T-helper 2 cell (primary cell): Measurements from ENCODE around the gene DIS3L2.
"Not testable (repeated sequence)": the region's sequence is repeated elsewhere in the genome, so short reads cannot be mapped to it uniquely, and the experiment has no call there.

Experiments
- DNase-seq, 5 experiments: peaks; one replicate each; pipeline versions ENCODE4 v3.0.0 to v3.0.0-alpha.2; 2012 to 2022

DIS3L2 gene

DNA sequence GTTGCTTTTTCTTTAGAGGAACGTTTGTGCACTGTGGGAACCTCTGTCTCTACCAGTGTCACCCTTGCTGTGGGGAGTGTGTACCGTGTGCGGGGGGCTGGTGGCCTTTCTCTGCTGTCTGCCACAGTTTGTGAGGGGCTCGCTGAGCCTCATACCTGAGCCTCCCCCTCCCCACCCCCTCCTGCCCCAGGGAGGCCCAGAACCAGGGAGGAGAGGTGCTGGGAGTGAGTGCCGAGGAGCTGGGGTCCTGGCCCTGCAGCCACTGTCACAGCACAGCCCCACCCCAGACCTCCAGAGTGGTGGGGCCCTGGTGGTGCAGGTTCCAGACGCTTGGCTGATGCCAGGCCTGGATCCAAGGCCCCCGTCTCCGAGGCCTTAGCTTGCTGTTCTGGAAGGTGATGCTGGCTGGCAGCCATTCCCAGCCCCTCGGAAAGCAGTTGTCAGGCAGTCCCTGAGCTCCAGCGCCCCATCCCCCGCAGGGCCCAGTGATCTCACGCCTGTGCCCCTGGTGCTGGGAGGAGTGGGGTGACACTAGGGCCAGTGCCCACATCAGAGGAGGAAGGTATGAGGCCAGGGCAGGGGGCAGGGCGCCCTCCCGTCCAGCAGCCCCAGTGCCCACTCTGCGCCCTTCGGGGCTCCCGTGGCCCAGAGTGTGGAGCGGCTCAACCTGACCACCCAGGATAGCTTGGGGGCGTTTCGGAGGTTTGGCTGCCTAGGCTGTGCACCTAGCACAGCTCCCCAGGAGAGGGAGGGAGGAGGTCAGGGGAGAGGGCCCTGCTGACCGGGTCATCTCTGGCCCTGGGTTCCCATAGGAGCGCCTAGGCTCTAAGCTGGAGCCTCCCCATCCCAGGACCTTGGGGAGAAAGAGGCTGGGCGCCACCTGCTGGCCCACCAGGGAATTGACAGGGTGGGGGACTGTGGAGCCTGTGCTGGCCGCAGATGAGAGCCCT lies 364.1 kb downstream of the DIS3L2 start:
- DNase-seq = peak in 4 of 5 experiments; percentile 25 to 37 (median 34)

DNA sequence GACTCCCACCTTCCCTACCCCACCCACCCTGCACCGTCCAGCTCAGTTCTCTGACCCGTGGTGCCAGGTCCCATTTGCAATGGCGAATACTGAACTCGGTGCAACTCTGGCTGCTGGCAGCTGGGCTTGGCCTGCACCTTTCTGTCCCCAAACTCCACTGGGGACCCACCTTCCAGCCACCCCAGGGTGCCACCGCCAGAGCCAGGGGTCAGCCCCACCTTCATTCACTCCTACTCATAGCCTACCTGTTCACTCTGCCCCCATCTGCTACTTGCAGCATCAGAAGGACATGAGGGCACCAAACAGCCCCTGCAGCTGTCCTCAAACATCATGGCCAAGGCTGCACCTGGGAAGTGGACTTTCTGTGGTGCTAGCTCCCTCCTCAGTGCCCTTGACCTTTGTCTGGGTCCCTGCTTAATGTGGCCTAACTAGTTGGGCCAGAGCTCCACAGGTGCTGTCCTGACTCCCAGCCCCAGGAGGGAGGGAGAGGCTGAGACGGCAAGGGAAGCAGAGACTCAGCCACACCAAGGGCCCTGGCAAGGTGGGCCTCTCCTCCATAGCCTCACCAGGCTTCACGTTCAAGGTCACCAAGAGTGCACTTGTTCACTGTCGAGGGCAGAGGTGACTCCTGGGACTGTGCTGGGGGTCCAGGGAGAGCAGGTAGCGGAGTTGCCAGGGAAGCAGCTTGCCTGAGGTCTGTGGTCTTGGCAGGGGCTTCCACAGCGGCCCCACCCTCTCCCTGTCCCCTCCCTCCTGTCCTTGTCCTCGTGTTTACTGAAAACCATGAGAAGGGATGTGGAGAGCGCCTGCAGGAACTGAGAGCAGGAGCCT lies 365.0 kb downstream of the DIS3L2 start:
- not testable (repeated sequence) for DNase-seq

DNA sequence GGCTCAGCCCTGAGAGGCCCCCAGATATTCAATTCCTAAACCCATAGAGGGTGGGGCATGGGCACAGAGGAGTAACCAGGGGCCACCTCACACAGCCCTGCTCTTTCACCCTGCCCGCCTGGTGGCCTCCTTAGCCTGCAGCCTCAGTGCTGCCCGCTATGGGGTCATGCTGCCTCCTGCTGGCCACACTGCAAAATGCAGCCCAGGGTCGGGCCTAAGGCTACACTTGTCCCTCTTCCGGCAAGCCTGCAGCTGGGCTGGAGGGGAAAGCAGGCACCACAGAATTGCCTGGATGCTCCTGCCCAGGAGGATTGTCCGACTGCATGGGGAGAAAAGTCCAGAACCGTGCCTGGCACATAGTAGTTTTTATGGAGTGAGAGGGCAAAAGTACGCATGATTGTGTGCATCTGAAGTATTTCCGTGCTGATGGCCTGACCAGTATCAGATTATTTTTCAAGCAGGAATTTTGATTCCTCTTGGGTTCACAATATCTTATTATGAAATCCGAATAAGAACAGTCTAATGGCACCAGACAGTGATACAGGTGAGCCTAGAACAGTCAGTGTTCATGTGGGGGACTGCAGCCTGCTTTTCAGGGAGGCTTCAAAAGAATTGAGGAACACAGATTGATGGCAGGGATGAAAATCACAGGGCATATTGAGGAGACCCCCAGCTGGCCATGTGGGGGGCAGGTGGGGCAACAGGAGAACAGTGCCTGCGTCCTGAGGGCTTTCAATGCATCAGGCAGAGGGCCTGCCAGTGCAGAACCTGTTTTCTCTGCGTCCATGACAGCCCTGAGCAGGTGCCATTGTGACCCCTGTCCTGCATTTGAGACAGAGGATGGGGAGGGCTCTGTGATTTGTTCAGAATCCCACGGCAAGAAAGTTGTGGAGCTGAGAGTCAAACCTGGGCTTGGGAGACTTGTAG lies 365.9 kb downstream of the DIS3L2 start:
- peak; percentile 66 to 80 (median 73) for DNase-seq

DNA sequence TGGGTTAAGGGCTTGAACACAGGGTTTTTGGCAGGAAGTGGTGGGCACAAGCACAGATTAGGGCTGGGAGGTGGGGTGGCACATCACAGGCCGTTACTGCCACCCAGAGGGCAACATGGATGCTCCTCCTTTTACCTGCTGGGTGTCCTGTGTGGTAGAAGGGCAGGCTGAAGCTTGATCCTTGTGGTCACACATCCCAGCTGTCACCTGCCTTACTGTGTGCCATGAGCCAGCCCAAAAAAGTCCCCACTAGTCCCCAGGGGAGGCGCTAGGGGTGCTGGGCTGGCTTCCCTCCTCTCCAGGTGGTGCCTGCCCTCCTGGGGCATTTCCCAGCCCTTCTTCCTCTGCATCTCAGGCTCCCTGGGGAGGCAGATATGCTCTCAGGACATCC lies 366.5 kb downstream of the DIS3L2 start:
- peak in 1 of 5 experiments; percentile 48 for DNase-seq

DNA sequence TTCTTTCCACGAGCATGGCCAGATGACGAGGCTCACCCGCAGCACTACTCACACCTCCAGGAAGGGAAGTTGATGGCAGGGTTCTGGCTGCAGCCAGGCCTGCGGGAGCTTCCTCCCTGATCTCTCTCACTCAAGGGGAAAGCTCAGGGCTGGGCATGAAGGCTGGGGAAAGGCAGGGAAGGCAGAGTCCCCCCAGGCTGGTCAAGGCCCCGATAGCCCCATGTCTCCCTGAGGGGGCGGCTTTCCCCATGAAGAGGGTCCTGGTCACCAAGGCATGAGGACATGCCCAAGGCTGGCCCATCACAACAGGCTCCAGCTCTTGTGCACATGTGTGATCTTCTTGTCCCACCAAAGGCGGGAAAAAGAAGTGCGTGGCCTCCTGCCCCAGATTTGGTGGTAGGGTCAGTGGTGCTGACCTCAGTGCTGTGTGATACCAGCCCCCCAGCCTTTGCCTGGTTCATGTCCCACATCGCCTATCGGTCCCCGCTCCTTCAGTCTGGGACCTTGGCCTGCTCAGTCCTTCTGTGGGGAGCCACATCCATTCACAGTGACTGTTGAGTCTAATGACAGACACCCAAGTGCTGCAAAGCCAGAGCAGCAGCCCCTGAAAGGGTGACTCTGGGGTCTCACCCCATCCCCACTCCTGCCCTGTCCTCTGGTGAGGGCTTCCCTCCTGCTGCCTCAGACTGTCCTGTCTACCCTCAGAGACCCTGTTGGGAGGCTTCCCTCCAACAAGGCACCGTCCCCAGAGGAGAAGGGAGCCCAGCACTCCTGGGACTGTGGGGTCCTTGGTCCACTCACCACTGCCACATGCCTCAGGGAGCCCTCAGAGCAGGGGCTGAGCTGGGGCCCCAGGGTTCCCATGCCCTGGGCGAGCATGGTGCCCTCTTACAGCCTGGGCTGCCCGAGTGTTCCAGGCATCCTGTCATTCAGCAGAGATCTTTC lies 367.3 kb downstream of the DIS3L2 start:
- no peak for DNase-seq

DNA sequence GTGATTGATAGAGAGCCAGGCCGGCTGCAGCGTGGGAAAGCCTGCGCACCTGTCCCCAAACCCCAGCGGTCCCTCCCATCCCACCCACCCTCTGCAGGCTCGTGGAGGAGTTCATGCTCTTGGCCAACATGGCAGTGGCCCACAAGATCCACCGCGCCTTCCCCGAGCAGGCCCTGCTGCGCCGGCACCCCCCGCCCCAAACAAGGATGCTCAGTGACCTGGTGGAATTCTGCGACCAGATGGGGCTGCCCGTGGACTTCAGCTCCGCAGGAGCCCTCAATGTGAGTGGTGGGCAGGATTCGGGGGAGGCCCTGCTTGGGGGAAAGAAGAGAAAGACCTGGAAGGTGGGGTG lies 368.2 kb downstream of the DIS3L2 start:
- no peak for DNase-seq

DNA sequence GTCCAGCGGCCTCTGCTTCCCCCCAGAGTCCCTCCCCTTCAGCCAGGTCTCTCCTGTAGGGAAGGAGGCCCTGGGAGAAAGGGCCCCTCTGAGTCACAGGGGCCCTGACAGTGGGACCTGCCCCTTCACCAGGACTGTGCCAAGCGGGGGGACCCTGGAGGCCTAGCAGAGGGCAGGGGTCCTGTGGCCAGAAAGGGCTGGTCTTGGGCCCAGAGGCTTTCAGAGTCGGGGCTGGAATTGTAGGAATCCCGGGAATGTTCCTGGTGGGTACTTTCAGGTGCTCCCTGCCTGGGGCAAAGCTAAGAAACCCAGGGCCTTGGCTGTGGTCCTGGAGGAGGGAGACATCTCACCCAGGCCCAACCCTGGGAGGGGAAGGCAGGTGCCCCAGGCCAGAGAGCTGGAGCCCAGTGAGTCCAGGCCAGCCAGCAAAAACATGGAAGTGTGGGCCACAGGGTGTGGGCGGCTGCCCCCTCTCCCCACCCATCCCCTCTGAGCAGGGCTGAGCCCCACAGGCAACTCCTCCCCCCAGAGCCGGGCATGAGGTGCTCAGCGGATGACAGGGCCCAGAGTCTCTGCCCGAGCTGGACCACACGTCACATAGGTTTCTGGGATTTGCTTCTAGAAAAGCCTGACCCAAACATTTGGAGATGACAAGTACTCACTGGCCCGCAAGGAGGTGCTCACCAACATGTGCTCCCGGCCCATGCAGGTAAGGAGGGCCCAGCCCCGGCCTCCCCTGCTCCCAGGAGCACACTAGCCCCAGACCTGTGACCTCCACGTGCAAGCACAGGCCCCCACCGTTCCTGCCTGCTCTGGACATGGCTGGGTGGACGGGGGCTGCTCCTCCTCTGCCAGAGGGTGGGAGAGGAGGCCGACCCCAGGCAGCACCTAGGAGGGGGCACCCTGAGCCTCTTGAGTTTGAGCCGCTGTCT lies 368.8 kb downstream of the DIS3L2 start:
- no peak for DNase-seq

DNA sequence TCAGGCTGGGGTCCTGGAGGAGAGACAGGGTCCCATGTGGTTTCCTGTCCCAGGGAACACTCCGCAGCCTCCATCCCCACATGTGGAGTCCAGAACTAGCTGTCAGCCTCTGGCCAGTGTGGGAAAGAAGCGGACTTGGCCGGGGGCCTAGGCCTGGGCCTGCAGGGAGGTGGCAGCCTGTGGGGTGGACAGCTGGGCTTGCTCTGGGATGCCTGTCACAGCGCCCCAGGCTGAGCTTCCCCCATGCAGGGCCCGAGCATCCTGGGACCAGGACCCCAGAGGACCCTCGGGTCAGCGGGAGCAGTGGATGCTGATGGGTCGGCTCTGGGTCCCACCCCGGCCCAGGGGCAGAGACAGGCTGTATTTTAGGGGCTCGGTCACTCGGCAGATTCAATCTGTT lies 369.5 kb downstream of the DIS3L2 start:
- not testable (repeated sequence) for DNase-seq

DNA sequence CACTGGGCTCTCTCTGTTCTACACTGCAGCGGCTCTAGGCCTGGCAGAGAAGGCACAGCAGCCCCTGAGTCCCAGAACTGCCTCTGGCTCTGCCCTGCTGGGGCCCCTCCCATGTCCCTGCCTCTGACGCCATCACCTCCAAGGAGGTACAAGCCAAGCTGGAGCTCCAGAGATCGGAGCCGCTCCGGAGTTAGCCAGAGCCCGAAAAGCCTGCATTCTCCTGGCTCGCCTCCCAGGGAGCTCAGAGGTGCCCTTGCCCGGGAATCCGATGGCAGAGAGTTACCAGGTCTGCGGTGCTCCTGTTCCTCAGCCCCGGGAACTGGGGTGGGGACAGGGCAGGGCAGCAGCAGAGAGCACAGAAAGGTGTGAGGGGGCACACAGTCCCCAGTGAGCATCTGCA lies 370.1 kb downstream of the DIS3L2 start:
- DNase-seq = not testable (repeated sequence)

DNA sequence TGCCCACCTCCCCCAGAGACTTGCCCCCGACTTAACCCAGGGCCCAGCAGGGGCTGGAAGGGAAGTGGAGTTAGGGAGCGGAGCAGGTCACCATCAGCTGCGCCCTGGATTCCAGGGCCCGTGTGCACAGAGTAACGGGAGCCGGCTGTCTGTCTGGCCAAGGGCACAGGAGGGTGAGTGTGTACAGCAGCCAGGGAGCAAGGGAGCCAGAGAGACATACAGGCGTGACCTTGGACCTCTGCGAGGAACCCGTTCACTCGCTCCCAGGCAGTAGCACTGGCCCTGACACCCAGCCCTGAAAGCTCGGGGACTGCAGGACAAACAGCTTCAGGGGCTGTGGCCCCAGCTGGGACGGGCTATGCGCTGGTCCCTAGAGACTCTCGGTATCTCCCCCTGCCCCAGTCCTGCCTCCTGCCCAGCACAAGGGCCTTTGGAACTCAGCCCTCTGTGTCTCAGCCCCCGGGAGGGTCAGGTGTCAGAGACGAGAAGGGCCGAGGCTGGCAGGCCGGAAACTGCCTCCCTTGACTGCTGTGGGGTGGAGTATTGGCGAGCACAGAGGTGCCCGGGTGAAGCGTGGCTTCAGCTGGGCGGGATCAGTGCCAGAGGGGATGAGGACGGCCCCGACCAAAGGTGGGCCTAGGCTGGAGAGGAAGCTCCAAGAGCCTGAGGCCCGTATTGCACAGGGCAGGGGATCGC lies 370.9 kb downstream of the DIS3L2 start:
- DNase-seq = not testable (repeated sequence)

DNA sequence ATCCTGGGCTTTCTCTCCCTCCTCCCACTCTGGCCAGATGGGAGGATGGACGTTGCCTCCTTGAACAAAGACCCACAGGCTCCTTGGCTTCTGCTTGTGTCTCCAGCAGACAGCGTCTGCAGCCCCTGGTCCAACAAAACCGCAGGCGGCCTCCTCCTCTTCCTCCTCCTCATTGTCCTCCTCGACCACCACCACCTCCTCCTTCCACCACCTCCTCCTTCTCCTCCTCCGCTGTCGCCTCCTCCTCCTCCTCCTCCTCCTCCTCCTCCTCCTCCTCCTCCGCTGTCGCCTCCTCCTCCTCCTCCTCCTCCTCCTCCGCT lies 371.4 kb downstream of the DIS3L2 start:
- no peak for DNase-seq

DNA sequence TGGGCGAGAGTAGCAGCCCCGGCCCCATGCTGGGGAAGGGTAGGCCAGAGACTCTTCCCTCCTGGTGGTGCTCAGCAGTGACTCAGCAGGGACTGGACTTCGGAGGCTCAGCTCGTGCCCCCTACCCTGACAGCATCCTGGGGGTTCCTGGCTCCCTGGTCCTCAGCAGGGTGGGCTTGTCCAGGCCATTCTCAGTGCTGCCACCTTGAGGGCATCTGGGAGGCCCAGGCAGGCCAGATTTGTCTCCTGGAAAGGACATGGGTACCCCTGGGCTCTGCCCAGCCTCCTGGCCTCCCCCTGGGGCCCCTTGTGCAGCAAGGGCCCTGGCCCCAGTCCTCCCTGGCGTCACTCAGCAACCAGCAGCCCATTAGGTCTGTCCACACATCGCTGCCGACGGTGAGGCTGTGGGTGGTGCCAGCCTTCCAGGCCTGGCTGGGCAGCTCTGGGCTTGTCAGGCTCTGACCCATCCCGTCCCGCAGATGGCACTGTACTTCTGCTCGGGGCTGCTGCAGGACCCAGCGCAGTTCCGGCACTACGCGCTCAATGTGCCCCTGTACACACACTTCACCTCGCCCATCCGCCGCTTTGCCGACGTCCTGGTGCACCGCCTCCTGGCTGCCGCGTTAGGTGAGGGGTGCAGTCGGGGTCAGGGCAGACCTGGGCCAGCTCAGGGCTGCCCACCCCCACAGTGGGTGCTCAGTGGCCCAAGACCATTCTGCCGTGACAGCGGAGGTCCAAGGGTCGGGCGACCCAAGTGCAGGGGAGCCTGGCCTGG lies 372.0 kb downstream of the DIS3L2 start:
- no peak for DNase-seq

DNA sequence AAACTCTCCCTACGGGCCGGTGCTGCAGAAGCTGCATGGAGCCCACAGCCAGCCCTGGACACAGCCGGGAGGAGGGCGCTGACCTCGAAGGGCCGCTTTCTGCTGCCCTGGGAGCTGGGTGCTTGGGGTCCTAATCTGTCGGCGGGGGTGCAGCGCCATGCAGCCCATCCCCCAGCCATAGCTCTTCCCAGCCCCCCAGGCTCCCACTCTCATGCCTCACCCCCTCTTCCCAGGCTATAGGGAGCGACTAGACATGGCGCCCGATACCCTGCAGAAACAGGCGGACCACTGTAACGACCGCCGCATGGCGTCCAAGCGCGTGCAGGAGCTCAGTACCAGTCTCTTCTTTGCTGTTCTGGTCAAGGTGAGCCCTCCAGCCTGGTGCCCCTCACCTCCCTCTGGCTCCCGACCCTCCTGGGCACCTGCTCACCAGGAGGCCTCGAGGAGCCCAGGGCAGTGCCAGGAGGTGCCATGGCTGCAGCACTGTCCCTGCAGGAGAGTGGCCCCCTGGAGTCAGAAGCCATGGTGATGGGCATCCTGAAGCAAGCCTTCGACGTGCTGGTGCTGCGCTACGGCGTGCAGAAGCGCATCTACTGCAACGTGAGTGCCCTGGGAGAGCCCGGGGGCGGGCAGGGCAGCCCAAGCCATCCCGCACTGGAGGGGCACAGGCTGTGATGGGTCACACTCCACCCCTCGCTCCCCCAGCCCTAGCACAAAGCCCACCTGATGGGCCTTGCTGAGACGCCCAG lies 372.8 kb downstream of the DIS3L2 start:
- not testable (repeated sequence) for DNase-seq

DNA sequence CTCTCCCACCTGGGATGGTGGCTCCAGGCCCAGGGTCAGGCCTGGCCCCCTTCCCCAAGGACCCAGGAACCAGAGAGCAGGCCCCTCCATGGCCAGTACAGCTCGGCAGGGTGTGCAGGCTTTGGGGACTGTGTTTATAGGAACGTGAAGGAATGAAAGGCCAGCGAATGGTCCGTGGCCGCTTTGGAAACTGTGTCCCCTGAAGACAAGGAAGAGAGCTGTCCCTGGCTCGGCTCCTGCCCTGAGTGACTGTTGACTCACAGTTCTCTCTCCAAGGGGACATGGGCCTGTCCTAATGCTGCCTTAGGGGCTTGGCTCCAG lies 373.3 kb downstream of the DIS3L2 start:
- not testable (repeated sequence) for DNase-seq

DNA sequence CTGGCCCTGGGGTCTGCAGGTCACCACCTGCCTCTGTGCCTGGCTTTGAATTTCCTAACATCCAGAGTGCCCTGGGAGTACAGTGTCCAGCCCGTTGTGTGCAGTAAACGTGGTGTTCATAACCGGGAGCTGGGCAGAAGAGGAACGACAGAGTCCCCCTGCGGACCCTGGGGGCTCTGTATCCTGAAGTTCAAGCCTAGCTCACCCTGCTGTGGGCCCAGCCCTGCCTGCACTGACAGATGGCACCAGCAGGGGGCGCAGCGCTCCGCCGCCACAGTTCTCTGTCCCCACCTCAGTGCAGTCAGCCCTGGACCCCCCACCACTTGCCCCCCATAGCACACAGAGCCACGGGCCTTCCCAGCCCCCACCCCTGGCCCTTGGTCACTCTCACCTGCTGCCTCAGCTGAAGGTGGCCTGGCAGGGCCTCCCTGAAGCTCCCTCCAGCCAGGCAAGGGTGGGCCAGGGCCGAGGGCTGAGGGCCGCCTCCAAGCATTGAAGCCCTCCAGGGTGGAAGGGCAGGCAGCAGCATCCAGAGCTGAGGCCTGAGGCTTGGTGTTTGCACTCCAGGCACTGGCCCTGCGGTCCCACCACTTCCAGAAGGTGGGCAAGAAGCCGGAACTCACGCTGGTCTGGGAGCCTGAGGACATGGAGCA lies 373.8 kb downstream of the DIS3L2 start:
- DNase-seq = peak in 1 of 5 experiments; percentile 5

DNA sequence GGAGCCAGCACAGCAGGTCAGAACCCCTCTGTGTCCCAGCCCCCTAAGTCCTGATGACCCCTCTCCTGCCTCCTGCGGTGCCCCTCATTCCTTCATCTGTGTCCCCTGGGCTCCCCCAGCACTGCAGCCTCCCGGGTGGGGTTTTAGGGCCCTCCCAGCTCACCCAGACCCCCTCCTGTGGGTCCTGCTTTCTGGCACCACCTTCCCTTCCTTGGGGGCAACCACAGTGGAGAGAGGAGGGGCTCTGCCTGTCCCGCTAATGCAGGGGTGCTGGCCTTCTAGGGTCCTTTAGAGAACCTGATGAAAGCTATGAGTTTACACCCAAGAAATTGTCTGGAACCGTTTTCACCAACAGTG lies 374.3 kb downstream of the DIS3L2 start:
- no peak for DNase-seq

DNA sequence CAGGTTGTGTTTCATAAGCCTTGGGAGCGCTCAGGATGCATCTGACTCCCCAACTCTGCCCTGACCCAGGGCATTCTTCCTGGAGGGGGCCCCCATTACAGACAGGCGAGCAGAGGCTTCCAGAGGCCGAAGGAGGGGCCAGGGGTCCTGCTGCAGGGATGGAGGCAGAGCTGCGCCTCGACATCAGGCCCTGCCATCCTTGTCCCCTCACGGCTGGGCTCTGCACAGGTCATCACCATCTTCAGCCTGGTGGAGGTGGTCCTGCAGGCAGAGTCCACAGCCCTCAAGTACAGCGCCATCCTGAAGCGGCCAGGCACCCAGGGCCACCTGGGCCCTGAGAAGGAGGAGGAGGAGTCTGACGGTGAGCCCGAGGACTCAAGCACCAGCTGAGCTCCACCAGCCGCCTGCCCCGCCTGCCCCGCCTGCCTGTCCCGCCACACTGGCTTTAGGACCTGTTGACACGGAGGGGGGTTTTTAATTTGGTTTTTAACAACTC lies 374.8 kb downstream of the DIS3L2 start:
- peak in 1 of 5 experiments; percentile 6 for DNase-seq
